ENCODE results near the gene AHSA1. TPM values are rescaled to one million over a fixed set of nuclear protein-coding genes. Genes with fewer than 3 reads are reported as not detected.
A peak's percentile ranks its signal among the peaks of the same experiment; 100 is the strongest.

AHSA1 gene
- total and polyA plus RNA-seq, 2 donors (not counting 1 experiment from before 2014, with no cell fraction given) = 83.2 to 87.5 TPM

- peak overlapping the region; percentile 100 for H3K4me3 Mint-ChIP-seq
- H3K36me3 ChIP-seq (replicated peaks in 1 of 2; ENCODE audit: control extremely low read depth in 1 of 2, control insufficient read depth in 1 of 2, extremely low read depth in 1 of 2, insufficient read depth in 2 of 2, low read length in 1 of 2) = peaks cover 10 to 29% of the 10 kb centered on the region in 2 experiments
- no peaks in the 10 kb centered on the region for H3K9me3 Mint-ChIP-seq (ENCODE audit: insufficient read depth)
- DNase-seq (no peak), ATAC-seq (ENCODE audit: low read depth) (no peak)
- peaks cover 39% of the 10 kb centered on the region for H3K4me1 Mint-ChIP-seq
- H3K4me1 ChIP-seq (ENCODE audit: control insufficient read depth in 2 of 2, insufficient read depth in 2 of 2, low read length in 2 of 2) = peaks cover 21 to 24% of the 10 kb centered on the region in 2 donors
- intact Hi-C loops (cut with micrococcal nuclease) = loop anchor here (1.0 to 5.0 kb wide), 10 partner anchors 80 to 644 kb away; partner anchors contain the start of genes ADCK1, ALKBH1, CIPC and GSTZ1
- peaks cover 58% of the 10 kb centered on the region for H3K79me2 ChIP-seq (ENCODE audit: control insufficient read depth, insufficient read depth, low read length)
- peak overlapping the region; percentile 99 for H3K27ac Mint-ChIP-seq
- peak overlapping the region; percentile 98 for H2AFZ ChIP-seq (ENCODE audit: insufficient read depth, low read depth, low read length, poor library complexity, severe bottlenecking)
- ChIA-PET POLR2A (interaction anchor here (1.5 to 2.0 kb wide), 2 partner anchors 80 to 136 kb away, joined by 8 to 9 read pairs; partner anchors contain the start of genes GSTZ1, POMT2, SAMD15 and TMED8), CTCF (interaction anchor here (1.0 to 4.3 kb wide), 3 partner anchors 136 to 333 kb away, joined by 3 to 20 read pairs (median 13); partner anchors contain the start of genes GSTZ1 and POMT2)
- peak overlapping the region; percentile 24 to 91 for H3K27ac ChIP-seq (ENCODE audit: low read length in 2 of 2)
- H3K4me3 ChIP-seq (ENCODE audit: control extremely low read depth in 1 of 5, extremely low read depth in 1 of 5, insufficient read depth in 1 of 5, low read depth in 2 of 5, low read length in 4 of 5) = peak overlapping the region; percentile 72 to 99 (median 93)
- under 1% methylated on average over 17 of the region's 18 CpGs for WGBS (ENCODE audit: insufficient coverage)
- H4K20me1 ChIP-seq (ENCODE audit: control insufficient read depth, insufficient read depth, low read length, poor library complexity, severe bottlenecking) = peaks cover 35% of the 10 kb centered on the region
- TF ChIP-seq CTCF (IDR thresholded peaks at IDR 0.05) = no peak
- TF ChIP-seq EZH2 (IDR thresholded peaks at IDR 0.05; ENCODE audit: borderline replicate concordance, insufficient read depth, low read depth, low read length, poor library complexity, severe bottlenecking) = no peak
- no peaks in the 10 kb centered on the region for H3K27me3 Mint-ChIP-seq
- H3K27me3 ChIP-seq (replicated peaks in 1 of 4; ENCODE audit: control extremely low read depth in 1 of 4, control insufficient read depth in 3 of 4, insufficient read depth in 4 of 4, low read length in 3 of 4) = no peaks in the 10 kb centered on the region
- peak overlapping the region; percentile 91 for H3K9ac ChIP-seq (ENCODE audit: low read length)
- H3K4me2 ChIP-seq (replicated peaks; ENCODE audit: low read depth, low read length, poor library complexity, severe bottlenecking) = peak overlapping the region; percentile 89
- no peaks in the 10 kb centered on the region for H3K9me3 ChIP-seq (ENCODE audit: control extremely low read depth in 1 of 3, control insufficient read depth in 2 of 3, insufficient read depth in 1 of 3, low read length in 2 of 3)
Measured at GRCh38 chr14:77457115-77457521, 775 bp upstream of the AHSA1 start.

All from B cell (primary cell).